Activated T-helper 9 cell treated with anti-CD3 and anti-CD28 coated beads, Interleukin-2, amount 50 U/mL, for 16 hours (primary cell): Measurements from ENCODE around the gene ADGRF5.
"Not testable (repeated sequence)": the region's sequence is repeated elsewhere in the genome, so short reads cannot be mapped to it uniquely, and the experiment has no call there.

Source experiments
- DNase-seq: peaks from one replicate; pipeline ENCODE4 v3.0.0-alpha.2; 2020; ENCODE audit warnings: low read depth

Gene ADGRF5

DNA sequence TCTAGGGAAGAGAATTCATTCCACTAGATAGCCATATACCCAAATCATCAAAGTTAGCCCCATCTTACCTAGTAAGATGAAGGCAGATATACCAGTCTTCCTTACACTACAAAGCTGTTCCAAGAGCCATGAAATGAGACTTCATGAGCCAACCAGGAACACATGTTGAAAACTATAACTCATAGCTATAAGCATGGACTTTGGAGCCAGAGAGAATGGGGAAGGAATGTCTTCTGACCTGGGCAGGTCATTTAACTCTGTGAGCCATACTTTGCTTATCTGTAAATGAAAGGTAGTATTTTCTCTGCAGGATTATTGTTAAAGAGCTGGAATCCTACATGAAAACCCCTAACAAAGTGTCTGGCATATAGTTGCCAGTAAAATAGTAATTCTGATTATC, 27.3 kb downstream of the ADGRF5 start:
- DNase-seq = no peak

DNA sequence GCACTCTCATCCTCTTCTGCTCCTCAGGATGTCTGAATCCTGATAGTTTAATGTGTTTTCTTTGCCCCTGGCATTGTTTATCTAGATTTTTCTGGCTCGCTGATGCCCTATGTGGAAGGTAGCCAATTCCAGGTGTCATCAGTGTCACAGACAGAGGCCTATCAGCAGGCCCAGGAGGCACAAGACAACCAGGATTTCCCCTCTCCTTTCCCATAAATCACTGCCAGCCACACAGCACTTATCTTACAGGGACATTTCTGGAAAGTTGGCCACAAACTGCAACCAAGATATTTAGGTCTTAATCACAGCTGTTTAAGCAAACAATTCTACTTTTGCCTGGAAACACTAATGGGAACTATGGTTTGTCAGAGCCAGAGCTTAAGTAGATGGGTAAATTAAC, 28.1 kb downstream of the ADGRF5 start:
- no peak for DNase-seq

DNA sequence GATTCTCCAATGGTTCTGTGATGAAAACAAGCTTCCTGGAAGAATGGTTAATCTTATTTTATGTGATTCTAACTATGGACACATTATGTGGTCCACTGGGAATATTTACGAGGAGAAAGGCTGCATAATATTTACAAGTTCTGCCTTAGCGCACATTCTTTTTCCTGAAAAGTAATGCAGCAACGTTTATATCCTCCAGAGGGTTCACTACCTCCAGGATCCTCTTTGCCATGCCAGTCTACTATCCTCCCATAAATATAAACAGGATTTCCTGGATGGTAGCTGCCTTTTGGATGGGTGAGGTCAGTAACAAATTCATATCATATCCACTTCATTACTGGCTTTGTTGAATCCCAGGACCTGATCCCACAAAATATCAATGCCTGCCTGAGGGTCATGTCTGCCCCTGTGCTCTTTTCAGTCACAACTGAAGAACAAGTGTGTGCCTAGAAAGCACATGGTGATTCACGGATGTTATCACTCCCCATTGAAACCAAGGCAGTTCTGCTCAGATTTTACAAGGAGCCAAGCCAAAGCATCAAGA, 30.4 kb downstream of the ADGRF5 start:
- no peak for DNase-seq

DNA sequence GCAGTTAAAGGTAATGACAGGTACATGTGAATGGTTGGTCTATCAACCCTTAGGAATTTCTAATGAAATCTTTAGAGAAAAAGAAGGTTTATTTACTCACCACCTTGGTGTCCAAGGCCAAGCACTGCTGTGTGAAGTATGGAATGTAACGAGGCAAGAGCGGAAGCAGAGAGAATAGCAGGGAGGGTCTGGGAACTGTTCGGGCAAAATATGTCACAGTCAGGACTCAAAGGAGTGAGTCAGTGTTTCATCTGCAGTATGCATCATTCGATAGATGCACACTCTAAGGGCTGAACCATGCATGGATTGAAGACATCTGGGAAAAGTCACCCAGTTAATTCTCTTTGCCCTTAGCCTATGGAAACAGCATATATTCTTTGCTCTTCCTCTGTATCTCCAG, 33.2 kb downstream of the ADGRF5 start:
- DNase-seq = no peak

DNA sequence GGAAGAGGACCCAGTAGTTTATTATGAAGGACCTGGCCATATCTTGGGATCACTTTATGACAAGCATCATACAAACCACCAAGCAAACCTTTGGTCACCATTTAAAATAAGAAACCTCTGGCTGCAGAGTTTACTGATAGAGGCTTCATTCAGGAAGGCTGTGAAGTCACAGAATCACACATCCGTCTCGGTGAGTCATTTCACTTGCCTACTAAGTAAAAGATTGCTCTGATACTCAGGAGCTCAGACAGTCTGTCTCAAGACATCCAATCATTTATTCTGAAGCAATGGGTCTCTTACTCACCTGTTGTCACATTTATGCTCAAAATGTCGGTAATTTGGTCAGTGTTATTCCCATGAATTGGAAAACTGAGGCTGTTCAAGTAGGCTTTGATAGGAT, 33.7 kb downstream of the ADGRF5 start:
- DNase-seq = no peak

DNA sequence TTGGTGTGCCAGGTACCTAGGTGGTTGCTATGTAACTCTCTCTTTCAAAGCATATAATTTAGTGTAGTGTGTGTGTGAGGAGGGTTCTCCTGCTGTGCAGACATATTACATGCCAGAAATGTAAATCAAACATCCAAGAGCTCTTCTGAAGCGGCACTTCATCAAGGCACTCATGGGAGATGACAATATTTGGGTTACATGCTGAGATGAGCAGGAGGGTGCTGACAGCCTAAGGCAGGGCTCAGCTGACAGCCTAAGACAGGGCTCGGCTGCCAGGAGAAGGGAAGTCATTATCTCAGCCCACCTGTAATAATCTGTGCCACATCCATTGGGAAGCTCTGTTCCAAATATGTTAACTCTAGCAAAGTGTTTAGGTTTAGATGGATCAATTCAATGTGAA, 39.1 kb downstream of the ADGRF5 start:
- DNase-seq = no peak

DNA sequence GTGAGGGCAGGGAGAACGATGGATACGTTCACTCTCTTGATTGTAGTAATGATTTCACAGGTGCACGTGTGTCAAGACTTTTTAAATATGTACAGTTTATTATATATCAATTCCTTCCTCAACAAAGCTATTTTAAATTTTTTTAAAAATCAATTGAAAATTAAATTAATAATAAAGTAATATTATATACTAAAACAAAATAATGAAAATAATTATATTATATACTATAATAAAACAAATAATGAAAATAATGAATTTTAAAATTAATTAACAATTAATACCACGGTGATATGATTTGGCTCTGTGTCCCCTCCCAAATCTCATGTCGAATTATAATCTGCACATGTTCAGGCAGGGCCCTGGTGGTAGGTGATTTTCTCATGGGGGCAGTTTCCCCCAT, 42.7 kb downstream of the ADGRF5 start:
- DNase-seq = no peak

DNA sequence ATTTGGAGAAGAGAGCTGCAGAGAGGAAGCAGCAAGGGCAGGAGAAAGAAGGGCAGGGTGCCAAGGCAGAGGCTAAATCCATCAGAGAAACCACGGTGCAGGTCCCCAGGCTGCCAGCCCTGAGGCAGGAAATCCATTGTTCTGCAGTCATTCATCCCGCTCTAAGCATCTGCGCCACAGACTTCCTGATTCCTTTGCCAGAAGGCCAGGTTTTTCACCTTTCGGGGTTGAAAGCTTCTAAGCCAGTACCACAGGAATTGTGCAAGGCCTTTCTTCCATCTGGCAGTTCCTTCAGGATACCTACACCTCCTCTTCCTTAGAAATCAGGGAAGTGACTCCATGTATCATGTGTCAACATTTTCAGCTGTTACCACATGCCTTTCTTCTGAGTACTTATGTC, 45.6 kb downstream of the ADGRF5 start:
- no peak for DNase-seq

DNA sequence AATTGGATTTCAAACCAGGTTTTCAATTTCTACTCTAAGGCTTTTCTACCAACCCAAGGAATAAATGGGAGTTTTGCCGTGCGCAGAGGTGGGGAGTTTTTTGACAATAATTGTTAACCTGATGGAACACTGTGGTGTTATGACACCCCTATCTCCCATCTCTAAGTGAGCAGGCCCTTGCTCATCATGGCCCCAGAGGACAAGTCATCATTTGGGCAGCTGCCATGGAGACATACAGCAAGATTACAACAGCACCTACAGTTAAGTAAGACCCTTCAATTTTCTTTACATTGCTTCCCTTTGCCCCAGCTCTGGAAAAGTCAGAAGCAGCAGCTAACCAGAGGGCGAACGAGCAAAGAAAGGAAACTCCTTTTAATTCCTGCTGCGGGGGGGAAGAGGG, 54.3 kb downstream of the ADGRF5 start:
- no peak for DNase-seq

DNA sequence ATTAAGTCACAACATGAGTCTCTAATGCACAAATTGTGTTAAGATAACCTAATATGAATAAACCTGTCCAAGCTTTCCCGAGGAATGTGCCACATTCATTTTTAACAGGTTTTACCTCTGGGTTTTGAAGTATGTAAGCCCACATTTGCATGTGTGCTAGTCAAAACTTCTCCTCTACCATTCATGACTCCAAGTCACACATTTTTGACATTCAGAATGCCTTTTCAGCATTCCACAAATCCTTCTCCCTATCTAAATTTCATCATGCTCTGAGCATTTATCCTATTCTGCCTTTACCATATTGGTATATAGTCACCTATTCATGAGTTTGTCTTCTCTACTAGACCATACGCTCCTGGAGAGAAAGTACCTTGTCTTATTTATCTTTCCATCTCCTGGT, 56.5 kb downstream of the ADGRF5 start:
- no peak for DNase-seq

DNA sequence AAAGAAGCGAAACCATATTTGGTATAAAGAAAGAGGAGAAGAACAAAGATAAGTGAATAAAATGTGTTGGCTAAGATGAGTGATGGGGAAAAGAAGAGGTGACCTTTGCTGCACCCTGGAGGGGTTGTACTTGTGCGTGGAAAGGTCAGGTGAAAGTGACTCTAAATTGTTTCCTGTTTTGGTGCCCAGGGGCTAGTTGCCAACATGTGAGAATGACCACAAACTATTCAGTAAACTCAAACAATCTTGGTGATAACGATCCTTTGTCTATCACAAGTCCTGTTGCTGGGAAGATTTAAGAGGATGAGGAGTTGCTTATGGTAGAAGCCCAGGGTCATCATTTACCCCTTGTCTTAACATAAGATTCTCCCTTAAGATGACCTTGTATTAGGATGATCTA, 57.9 kb downstream of the ADGRF5 start:
- DNase-seq = no peak

DNA sequence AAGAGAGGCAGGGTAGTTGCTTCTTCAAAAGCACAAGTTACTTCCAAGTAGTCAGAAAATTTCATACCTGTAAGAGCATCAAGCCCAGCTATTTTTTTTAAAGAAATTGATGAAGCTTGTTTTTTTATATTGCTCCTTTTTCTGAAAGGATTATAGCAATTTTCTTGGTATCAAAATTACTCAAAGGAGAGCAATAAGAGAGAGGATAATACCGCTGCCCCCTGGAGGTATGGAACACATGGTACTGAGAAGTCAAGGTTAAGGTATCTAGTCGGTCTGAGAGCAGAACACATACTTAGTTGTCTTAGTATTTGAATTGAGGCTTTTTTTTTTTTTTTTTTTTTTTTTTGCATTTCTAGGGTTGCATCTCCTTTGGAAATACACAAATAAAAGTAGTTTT, 59.4 kb downstream of the ADGRF5 start:
- no peak for DNase-seq

DNA sequence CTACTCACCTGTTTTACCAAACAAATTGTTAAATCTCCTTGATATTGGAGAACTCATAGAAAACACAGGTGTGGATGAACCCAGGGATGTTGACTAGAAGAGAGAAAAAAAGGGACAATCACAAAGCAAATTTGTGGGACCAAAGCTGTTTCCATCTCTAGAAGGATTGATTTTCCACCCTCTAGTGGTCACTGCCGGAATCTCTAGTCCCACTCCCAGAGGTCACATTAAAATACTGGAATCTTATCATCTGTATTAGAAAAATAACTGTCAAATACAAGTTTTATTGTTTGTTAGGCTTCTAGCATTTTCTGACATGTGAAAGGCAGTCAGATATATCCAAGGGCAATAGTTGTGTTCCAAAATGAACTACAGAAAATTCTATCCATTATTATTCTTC, 65.8 kb downstream of the ADGRF5 start:
- not testable (repeated sequence) for DNase-seq

DNA sequence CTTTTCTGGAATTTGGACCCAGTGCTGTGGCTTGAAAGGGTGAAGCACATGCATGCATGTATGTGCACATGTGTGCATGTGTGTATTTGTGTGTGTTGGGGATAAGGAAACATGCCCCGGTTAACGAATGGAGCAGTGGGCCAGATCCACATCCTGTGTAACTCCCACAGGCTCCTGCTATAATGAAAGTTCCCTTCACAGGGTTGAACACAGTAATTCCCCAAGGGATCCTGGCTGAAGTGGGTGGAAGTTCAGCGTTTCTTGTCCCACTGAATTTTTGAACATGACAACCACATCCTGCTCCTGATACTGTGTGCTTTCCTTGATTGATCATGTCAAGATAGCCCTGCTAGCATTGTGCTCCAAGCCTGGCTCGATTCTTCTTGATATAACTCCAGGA, 70.2 kb downstream of the ADGRF5 start:
- DNase-seq = not testable (repeated sequence)

DNA sequence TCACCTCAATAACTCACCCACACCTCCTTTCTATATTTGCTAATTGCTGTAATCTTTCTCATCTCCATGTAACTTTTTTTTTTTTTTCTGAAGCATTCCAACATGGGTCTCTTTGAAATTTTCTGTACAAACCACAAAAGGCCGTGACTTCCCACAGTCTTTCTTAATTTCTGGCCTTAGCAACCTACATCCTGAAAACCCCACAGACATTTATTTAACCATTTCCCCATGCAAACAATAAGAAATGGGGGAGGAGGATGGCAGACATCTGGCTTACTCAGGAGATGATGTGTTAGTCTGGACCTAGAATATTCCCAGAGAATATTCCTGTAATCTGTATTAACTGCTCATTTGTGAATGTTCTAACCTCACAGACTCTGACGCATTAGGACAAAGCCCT, 70.9 kb downstream of the ADGRF5 start:
- no peak for DNase-seq

DNA sequence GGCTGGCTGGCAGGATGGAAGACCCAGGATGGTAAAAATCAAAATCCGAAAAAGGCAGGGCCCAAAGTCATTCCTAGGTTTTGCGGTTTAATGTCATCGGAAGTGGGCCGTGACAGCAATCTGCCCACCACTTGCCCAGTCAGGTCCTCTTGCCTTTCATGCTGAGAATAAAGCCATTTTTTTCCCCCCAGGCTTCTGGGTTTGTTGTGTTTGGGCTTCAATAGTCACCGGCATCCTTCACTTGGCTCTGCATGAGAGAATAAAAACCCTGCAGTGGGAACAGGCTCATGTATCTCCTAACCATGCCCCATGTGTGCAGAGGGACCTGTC, 72.4 kb downstream of the ADGRF5 start:
- DNase-seq = no peak

DNA sequence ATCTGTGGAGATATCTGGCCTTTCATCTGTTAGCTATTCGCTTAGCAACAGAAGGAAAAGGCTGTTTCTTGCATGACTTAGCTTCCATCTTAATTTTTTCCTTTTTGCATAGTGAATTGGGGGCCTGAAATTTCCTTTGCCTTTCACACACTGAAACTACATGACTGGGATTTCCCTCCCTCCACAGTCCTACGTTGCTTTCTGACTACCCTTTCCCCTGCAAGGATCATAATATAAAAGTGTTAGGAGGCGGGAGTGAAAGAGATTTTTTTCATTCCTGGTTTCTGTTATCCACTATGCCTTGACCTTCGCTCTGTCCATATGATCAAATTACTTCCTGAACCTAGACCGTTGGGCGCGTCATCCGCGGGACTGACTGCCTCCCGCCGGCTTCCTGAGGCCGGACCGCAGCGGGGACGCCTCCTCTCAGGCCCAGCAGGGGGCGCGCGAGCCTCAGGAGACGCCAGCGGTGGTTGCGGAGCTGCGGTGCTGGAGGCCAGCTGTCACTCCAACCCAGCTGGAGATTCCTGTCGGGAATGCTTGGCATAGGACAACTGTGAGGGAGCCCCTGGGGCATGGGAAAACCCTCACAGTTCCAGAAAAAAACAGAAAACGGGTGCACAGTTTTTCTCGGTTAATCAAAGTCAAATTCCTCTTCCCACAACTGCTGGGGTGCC, 72.9 kb downstream of the ADGRF5 start:
- DNase-seq = peak; percentile 23

DNA sequence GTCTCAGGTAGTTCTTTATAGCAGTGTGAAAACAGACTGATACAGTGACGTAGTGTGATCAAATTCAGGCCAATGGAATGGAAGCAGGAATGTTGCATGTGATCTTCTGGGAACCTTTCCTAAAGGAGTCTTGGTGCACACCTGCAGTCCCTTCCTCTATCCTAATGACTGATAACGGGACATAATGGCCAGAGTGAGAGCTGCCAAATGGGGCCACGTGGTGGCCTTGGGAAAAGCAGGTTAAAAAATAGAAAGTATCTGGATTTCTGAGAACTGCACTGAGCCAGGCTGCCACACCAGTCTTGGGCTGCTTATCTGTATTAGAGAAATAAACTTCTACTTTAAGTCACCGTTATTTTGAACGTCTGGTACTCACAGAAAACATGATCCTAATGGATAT, 76.6 kb downstream of the ADGRF5 start:
- no peak for DNase-seq

DNA sequence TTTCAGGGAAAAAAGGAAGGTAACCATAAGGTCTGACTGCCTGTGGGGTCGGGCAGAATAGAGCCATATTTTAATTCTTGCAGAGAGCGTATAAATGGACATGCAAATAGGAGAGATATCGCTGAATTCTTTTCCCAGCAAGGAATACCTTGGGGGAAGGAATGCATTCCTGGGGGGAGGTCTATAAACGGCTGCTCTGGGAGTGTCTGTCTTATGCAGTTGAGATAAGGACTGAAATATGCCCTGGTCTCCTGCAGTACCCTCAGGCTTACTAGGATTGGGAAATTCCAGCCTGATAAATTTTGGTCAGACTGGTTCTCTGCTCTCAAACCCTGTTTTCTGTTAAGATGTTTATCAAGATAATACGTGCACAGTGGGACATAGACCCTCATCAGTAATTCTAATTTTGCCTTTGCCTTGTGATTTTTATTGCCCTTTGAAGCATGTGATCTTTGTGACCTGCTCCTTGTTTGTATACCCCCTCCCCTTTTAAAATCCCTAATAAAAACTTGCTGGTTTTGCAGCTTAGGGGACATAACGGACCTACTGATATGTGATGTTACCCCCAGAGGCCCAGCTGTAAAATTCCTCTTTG, 79.4 kb downstream of the ADGRF5 start:
- DNase-seq = not testable (repeated sequence)

DNA sequence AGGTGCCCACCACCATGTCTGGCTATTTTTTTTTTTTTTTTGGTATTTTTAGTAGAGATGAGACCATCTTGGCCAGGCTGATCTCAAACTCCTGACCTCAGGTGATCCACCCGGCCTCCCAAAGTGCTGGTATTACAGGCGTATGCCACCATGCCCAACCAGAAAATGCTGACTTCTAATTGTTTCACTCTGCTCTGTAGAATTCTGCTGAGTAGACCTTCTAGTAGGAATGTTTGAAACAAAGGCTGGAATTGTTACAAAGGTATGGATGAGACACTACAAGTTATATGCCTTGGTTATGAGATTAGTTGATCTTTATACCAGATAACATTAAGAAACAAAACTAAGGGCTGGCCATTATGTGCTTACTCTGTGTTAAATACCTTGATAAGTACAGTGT, 83.7 kb downstream of the ADGRF5 start:
- DNase-seq = no peak

DNA sequence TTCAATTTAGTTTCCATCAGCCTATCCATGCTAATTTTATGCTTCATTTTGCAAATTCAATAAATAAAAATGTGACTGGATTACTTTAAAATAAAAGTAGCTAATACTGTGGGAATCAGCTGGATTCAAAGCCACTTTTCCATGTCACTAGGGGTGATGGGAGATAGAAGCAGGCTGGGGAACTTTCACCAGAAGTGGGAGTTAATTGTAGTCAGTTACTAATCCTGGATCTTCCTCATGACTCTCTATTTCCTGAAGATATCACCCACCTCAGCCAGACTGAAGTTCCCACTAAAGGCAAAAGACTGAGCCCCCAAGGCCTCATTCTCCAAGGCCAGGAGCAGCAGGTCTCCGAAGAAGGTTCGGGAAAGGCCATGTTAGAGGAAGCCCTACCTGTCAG, 86.7 kb downstream of the ADGRF5 start:
- not testable (repeated sequence) for DNase-seq

DNA sequence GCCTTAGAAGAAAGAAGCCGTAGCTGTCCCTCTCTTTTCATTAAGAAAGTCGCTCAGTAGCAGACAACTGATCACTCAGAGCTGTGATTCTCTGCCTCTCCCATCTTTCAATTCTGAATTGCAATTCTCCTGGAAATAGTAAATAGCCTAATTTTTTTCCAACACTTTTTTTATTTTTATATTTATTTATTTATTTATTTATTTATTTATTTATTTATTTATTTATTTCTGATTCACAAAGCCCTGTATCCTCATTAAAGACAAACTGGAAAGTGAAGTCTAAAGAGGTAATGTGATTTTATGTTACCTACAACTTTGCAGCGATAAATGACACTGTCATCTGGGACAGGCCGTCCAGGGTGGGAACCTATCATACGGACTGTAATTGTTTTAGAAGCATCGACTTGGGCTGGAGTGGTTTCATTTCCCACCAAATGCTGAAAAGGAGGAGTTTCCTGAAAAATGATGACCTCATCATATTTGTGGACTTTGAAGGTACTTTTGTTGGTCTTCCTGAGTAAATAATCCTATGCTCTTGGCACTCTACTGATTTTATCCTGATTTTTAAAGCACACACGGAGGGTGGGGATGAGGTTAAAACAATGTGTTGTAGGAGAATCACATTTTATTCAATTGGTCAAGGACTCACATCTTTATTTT, 87.4 kb downstream of the ADGRF5 start:
- not testable (repeated sequence) for DNase-seq

DNA sequence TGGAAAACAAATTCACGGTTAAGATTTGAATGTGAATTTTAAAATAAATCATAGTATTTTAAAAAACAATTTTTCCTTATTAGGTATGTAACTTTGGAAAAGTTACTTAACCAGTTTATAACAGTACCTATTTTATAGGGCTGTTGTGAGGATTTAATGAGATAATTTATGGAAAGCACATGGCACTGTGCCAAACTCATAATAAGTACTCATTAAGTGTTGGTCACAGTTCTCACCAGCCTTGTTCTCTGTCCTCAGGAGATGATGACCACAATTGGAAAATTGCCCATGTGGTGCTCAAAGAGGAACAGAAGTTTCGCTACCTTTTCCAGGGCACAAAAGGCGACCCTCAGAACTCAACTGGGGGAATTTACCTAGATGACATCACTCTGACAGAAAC, 88.9 kb downstream of the ADGRF5 start:
- no peak for DNase-seq

DNA sequence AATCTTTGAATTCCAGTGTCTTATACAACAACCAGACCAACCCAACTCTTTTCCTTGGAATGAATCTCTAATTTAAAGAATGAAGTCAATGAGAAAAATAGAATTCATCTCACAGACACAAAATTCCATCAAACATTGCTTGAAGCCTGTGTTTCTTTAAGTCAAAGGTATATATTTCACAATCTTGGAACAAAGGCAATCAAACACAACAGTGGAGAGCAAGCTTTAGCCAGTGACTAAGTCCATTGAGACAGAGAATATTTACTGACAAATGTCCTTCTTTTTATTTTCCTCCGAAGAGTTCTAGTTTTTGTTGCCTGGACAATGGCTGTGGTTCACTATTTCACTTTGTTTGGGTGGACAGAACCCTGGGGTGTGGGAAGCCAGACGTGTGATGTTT, 92.8 kb downstream of the ADGRF5 start:
- no peak for DNase-seq
